Stimulated activated CD4-positive, alpha-beta T cell treated with anti-CD3 and anti-CD28 coated beads, Interleukin-1b, Interleukin-23, amount 100 ng/mL, for 48 hours (primary cell): Measurements from ENCODE around the gene PTPRN2.

Source experiments
- DNase-seq: peaks from one replicate; pipeline ENCODE4 v3.0.0-alpha.2; 2020

The PTPRN2 gene

GRCh38 chr7:157656195-157656769 lies 931.3 kb downstream of the PTPRN2 start:
- DNase-seq, result no peak

- DNase-seq, result no peak
Observed at GRCh38 chr7:157654350-157654749, 933.3 kb downstream of the PTPRN2 start.

GRCh38 chr7:157653827-157654207 lies 933.8 kb downstream of the PTPRN2 start:
- DNase-seq, result no peak

GRCh38 chr7:157652954-157653826 lies 934.4 kb downstream of the PTPRN2 start:
- no peak for DNase-seq

DNA sequence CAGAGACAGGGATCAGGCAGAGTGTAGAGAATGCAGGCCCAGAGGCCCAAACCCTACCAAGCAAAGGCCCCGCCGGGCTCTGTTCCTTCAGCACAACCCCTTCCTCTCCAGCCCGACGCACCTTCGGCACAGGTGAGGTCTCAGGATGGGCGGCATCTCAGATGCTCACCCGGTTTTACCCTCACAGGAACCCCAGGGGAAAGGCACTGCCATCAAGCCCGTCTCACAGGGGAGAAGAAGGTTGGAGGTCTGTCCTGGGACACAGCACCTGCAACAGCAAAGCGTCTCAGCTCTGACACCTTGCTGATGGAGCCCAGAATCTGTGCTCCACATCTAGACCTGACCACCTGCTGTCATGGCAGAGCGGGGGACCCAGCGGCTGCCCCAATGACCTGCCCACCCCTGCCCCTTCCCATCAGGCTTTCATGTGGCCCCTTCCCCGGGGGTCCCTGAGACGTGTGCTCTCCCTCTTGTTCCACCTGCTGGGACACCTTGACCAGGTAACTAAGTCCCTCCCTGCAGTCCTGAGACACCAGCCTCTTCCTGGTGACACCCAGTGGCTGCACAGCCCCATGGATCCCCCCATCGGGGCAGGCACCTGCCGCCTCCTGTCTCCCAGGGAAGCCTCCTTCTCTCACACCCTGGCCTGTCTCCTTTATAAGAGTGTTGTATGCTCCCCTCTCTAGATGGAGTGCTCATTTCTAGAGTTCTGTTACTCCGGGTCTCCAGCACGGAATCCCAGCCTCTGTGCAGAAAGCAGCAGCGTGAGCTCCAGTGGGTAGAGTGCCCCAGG lies 935.3 kb downstream of the PTPRN2 start:
- DNase-seq, result no peak

DNA sequence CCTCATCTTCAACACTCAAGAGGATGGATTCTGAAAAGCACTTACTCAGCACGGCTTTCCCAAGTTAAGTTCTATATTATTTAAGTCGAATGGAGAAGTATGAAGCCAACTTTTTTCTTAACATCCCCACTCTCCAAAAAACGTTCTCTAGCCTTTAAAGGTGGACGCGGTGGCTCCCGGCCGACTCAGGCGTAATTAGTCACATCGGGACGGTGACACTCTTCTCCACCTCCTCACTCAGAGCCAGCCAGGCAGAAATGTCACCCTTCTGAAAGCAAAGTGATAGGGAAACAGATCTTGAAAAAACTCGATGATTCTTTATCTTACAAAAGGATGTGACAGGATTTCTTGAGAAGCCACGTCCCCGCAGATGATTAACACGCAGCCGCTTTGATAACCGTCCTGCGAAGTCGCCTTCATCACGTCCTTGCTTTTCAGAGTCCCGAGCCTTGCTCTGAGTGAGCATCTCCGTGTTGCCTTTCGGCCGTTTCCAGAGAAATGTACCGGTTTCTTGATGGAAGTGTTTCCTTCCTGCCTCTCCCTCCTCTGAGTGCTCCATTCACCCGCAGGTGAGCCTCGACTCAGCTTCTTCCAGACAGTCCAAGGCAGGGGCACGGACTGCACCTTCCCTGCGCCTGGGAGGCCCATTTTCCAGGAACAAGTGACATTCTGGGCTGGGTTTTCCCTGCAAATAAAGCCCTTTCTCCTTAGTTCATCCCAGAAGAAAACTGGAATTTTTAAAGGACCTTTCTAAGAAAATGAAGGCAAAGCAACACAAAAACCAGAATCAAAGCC lies 936.1 kb downstream of the PTPRN2 start:
- no peak for DNase-seq

GRCh38 chr7:157650801-157651200 lies 936.8 kb downstream of the PTPRN2 start:
- DNase-seq, result no peak

DNA sequence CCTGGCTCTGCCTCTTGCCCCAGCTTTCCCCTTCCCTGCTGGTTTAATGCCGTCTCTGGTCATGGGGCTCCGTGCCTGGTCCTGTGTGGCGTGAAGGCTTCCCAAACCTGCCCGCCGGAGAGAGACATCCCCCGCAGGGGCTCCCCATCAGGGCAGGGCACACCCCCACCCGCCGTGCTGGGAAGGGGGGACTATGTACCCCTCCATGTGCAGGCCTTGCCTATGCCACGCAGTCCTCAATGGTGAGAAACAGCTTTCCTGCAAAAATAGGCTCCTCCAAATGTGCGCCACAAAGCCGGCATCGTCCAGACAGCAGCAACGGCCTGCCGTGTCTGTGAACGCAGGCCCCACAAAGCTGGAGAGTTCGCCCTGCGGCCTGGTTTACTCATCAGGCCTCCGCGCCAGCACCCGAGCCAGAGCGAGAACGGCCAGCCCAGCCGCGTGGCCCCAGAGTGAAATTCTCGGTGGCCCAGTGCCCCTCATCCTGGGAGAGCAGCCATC lies 937.4 kb downstream of the PTPRN2 start:
- no peak for DNase-seq

DNA sequence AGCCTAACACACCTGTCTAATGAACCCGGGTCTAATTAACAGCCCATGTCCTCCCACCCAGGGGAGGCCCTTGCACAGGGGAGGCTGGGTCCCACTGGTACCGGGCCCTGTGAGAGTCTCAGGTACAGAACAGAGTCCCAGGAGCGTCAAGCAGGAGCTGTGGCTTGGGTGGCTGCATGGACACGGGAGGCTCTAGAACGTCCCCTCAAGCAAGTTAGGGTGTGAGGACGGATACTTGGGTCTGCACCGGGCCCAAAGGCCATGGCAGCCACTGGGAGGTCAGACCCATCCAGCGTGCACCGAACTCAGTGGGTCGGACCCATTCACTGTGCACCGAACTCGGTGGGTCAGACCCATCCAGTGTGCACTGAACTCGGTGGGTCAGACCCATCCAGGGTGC lies 941.1 kb downstream of the PTPRN2 start:
- no peak for DNase-seq

DNA sequence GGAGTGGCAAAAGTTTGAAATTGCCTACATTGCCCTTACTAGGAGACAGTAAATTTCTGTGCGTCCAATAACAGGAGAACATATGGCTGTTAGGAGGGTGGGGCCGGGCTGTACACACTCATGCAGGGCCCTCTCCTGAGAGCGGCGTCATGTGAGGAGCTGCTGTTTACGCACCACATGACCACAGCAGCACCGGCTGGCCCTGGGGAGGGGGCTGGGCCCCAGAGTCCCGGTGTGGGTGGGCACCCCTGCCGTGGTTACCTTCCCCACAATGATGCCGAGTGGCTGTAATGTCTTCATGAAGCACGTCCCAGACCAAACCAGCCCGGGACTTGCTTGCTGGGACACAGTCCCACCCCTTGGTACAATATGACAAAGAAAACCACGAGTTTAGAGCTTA lies 942.1 kb downstream of the PTPRN2 start:
- no peak for DNase-seq

- DNase-seq, result no peak
Observed at GRCh38 chr7:157644946-157645345, 942.7 kb downstream of the PTPRN2 start.

DNA sequence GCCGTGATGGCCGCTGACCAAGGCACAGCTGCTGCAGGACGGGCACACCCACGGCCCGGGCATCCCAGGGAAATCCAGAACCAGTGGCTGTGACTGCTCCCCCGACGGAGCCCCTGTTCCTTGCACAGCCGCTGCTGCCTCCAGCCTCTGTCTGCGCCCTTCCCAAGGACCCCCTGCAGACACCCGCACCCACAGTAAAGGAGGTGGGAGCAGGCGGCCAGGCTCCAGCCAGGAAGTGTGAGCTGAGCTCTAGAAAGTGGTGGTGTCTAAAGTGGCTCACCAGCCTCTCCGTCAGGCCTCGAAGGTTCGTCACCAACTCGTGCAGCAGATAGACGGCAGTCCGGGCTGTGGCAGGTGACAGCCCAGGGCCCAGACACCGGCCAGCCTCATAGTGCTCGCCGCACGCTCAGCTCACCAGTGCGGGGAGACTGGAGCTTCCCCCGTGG lies 944.1 kb downstream of the PTPRN2 start:
- DNase-seq, result no peak

DNA sequence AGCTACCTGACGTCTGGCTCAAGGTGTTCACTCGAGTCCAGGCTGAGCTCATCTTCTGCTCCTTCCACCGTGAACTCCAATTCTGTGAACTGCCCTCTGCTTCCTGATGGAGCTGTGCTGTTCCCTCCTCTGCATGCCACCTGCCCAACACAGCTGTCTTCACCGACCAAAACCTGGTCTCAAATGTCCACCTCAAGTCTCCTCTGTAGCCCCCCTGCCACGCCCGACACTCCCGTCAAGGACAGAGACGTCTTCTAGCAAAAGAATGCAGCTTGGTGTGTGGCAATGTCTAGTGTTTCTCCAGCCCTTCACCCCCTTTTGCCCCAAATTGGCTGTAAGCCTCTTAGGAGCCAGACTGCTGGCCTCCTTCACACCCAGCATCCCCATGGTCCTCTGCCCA lies 945.8 kb downstream of the PTPRN2 start:
- DNase-seq, result no peak

DNA sequence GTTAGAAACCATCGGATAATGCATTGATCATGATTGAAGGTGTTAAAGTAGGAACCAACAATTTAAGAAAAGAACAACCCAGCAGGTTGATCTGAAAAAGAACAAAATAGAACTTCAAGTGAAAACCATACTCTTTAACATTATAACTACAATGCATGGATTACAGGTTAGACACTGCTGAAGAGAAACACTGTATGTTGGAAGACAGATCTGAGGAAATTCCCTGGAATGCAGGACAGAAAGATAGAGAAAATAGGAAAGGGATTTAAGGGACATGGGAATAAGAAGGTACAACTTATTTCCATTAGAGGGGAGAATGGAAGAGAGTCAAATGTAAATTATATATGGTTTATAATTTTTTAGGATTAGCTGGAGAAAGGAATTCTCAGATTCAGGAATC lies 947.5 kb downstream of the PTPRN2 start:
- no peak for DNase-seq

DNA sequence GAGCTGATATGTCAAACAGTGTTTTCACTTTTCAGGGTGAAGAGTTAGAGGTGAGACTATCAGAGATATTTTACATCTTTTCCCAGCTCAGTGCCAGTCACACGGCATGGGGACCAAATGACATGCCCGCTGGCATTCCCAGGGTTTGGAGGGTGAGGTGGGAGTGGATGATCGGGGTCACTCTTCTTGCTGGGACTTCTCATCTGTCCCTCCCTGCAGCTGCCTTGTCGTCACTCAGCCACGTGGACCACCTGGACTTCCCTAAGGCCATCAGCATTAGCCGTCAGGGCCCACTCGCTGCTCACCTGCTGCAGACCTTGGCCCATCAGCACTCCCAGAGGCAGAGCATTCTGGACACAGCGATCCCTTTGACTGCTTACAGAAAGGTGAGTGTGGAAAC lies 949.1 kb downstream of the PTPRN2 start:
- DNase-seq, result no peak

DNA sequence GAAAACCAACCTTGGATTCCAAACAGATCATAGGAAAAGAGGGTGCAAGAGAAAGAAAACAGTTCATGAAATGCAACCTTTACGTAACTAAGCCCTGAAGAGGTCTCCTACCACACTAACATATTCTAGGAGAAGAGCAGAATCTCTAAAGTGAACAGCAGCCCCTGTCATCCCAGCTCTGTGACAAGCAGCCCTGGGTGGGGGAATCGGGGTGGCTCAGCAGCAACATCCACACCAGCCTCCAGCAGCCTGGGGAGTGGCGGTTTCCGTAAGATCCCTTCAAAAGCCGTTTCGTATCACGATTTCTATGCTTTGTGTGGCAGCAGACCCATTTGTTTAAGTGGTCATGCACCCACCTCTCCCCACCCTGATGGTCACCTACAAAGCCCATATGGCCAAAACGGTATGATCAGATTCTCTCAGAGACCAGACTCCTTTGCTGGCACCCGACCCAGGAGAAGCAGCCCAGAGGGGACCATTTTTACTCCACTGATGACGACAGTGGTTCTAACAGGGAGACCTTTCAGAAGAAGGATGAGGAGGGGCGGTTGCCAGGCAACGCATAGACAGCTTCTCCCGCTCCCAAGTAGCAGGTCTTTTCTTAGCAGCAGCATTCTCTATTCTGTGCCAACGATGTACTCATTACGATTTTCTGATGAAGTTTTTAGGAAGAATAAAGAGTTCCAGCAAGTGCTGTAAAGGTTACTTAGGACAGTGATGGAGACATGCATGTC lies 950.2 kb downstream of the PTPRN2 start:
- DNase-seq, result no peak

DNA sequence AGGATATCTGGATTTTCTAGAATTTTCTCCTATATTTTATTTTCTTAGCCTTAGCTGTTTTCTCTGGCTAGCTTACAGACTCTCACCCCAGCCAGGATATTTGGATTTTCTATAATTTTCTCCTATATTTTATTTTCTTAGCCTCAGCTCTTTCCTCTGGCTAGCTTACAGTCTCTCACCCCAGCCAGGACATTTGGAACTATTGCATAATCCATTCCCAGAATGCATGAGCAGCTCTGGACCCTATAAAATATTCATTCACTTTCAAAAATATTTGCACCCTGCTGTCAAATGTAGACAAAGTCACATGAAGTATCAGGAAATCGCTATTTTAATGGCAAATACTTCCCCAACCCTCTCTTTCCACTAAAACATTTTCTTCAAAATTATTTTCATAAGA lies 952.0 kb downstream of the PTPRN2 start:
- DNase-seq, result no peak

- no peak for DNase-seq
Observed at GRCh38 chr7:157635148-157635500, 952.5 kb downstream of the PTPRN2 start.

DNA sequence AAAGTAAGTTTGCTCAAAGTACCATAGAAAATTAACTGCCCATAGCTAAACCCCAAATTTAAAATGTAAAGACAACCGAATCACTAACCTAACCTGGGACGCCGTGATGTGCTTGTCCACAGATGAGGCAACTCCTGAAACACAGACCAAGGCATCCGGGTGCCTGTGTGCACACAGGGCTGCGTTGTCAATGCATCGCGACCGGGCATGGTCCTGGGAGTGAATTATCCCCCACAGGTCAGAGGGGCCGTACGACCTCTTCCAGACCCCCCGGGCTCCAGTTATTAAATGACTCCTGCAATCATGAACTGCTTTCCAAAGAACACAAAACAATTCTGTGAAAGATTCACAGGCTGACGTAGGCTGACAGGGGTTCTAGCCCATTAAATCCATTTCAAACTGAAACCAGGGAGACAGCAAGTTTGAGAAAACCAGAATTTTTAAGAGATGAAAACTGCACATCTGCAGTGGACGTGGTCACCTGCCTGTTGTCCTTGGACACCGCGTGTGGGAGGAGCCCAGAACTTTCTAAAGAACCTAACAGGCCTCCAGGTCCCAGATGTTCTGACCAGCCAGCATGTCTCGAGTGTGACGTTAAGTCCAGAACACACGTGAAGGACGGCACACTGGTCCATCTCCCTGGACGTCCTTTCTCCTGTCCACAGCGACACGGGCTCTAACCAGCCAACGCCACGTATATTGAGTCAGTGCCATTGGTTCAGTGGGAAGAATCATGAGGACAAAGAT lies 953.0 kb downstream of the PTPRN2 start:
- no peak for DNase-seq

DNA sequence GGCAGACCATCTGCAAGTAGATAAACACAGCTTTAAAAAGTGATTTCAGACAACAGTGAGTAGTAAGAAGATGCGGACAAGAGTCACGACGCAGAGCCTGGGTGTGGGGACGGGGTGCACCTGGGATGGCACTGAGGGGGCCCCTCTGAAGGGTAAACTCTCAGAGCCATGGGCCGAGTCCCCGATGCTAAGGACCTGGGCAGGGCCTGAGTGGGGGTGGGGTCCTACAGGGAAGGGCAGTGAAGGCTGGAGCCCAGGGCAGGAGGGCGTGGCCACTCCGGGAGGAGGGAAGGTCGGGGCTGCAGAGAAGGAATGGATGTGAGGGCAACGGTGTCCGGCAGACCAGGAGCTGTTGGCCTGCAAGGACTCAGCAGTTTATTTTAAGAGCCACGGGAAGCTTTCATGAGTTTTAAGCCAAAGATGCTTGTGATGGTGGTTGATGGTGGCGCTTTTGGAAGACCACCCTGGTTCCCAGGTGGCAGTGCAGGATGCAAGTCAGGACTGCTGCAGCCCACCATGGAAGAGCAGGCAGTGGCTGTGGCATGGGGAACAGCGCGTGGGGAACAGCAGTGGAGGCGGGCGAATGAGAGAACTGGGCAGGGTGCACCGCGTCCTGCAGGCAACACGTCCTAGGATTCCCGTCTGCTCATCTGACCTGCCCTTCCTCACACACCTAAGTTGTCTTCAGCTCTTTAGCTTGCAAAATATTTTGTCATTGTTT lies 954.0 kb downstream of the PTPRN2 start:
- no peak for DNase-seq
